SK-N-SH (cell line): Measurements from ENCODE around the gene ROBO1.

Experiments
- CHD2 ChIP-seq: fragments of 150-350 bp; IDR thresholded peaks from 2 replicates; pipeline ENCODE4 v1.6.1; 2018; ENCODE audit warnings: low read length; ENCODE audit not compliant: partially characterized antibody
- CTCF ChIP-seq: fragments of 200-600 bp; sonication (generic); IDR thresholded peaks from 2 replicates; pipeline ENCODE4 v1.6.1; 2017; ENCODE audit warnings: antibody characterized with exemption, mild to moderate bottlenecking, moderate library complexity
- ELF1 ChIP-seq: IDR thresholded peaks from 2 replicates; pipeline ENCODE4 v1.4.0; 2012
- FOXJ3 ChIP-seq: sonication (generic); formaldehyde crosslinking; IDR thresholded peaks from 2 replicates; pipeline ENCODE4 v1.5.1; 2020; ENCODE audit warnings: mild to moderate bottlenecking, missing genetic modification reagents
- FOXM1 ChIP-seq: IDR thresholded peaks from 2 replicates; pipeline ENCODE4 v1.4.0; 2012; ENCODE audit warnings: low read depth, mild to moderate bottlenecking
- GABPA ChIP-seq: IDR thresholded peaks from 2 replicates; pipeline ENCODE4 v1.4.0; 2012; ENCODE audit warnings: low read depth, mild to moderate bottlenecking
- JUND ChIP-seq: IDR thresholded peaks from 2 replicates; pipeline ENCODE4 v1.4.0; 2012
- NRF1 ChIP-seq: IDR thresholded peaks from 2 replicates; pipeline ENCODE4 v1.6.1; 2012; ENCODE audit warnings: low read depth, mild to moderate bottlenecking, low read length
- RAD21 ChIP-seq: IDR thresholded peaks from 2 replicates; pipeline ENCODE4 v1.6.1; 2012; ENCODE audit warnings: mild to moderate bottlenecking, low read length
- REST ChIP-seq: IDR thresholded peaks from 2 replicates; pipeline ENCODE4 v1.6.1; 2012; ENCODE audit warnings: mild to moderate bottlenecking, low read depth, low read length, moderate library complexity
- RFX5 ChIP-seq: IDR thresholded peaks from 2 replicates; pipeline ENCODE4 v1.6.1; 2012; ENCODE audit warnings: mild to moderate bottlenecking, improper control_type of control experiment, low read length
- TAF1 ChIP-seq: IDR thresholded peaks from 2 replicates; pipeline ENCODE4 v1.6.1; 2012; ENCODE audit warnings: low read depth, mild to moderate bottlenecking, low read length, moderate library complexity, borderline replicate concordance
- TCF12 ChIP-seq: IDR thresholded peaks from 2 replicates; pipeline ENCODE4 v1.4.0; 2012
- YY1 ChIP-seq: IDR thresholded peaks from 2 replicates; pipeline ENCODE4 v1.4.0; 2012; ENCODE audit warnings: low read depth, mild to moderate bottlenecking

DNA sequence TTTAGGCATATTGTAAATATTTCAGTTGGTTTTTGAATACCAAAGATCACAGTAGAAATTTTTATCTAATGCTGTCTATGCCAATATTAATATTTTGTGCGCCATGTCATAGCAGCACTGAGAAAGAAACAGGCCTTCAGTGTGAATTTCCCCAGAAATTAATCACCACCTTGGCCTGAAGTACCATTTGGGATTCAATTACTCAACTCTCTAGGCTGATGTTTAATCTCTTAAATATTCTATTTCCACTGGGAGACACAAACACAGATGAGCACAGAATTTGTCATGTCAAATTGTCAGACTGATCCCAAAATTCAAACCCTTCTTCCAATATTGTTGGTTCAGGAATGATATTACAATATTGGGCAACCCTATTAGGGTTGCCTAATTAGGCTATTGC lies 509.3 kb downstream of the ROBO1 start:
- TF ChIP-seq NRF1 (no peak), YY1 (no peak), REST (no peak), CTCF (no peak), RAD21 (no peak), RFX5 (no peak), CHD2 (no peak), FOXM1 (no peak), FOXJ3 (CRISPR knock-in tag) (no peak), ELF1 (no peak), TAF1 (no peak), TCF12 (no peak), JUND (no peak), GABPA (no peak)
